Uterus (tissue), 4 donors: Measurements from ENCODE around the gene SYT13. TPM values are rescaled to one million over a fixed set of nuclear protein-coding genes. Genes with fewer than 3 reads are reported as not detected.

Experiments
- DNase-seq, 2 donors: peaks; one replicate each; pipeline ENCODE4 v3.0.0-alpha.2; 2019 to 2020
- H3K27ac ChIP-seq, 2 donors: fragments of 200-600 bp; sonication (generic); 1 replicate in 1 of 2; 2 replicates in 1 of 2; pipeline ENCODE4 v1.5.1; 2016 to 2018
- H3K27me3 ChIP-seq, 2 donors: fragments of 200-600 bp; sonication (generic); one replicate each; pipeline ENCODE4 v1.5.1; 2018 to 2019; ENCODE audit warnings: control low read depth in 1 of 2
- H3K36me3 ChIP-seq, 2 donors: fragments of 200-600 bp; sonication (generic); one replicate each; pipeline ENCODE4 v1.5.1; 2019; ENCODE audit warnings: control low read depth in 1 of 2
- H3K4me1 ChIP-seq, 2 donors: fragments of 200-600 bp; sonication (generic); one replicate each; pipeline ENCODE4 v1.5.1; 2018 to 2019; ENCODE audit warnings: control low read depth in 1 of 2
- H3K4me3 ChIP-seq, 2 donors: fragments of 200-600 bp; sonication (generic); 1 replicate in 1 of 2; 2 replicates in 1 of 2; pipeline ENCODE4 v1.5.1; 2018 to 2019; ENCODE audit warnings: mild to moderate bottlenecking in 1 of 2
- H3K9me3 ChIP-seq, 2 donors: fragments of 200-600 bp; sonication (generic); one replicate each; pipeline ENCODE4 v1.5.1; 2019; ENCODE audit warnings: control low read depth in 1 of 2
- POLR2A ChIP-seq, 2 donors: fragments of 450-650 bp; IDR thresholded peaks; one replicate each; pipeline ENCODE4 v1.6.1; 2016; ENCODE audit warnings: antibody characterized with exemption in 2 of 2, mild to moderate bottlenecking in 1 of 2, moderate library complexity in 1 of 2
- intact Hi-C: fragments of 100-400 bp; cut with DNase I; formaldehyde crosslinking; loops from one replicate; pipeline ENCODE4 v1.15.1; 2023; ENCODE audit warnings: low total_unique reads
- total RNA-seq, 4 donors: library from RNA; depleted of rRNA in 3 of 4; stranded (reverse); fragments of >200 nt in 3 of 4; gene quantifications; one replicate each; pipeline versions ENCODE4 v1.1.0 to v1.2.4, GENCODE V29; 2014 to 2023
- TF ChIP-seq, protein P1 (sequence below), 4 experiments: fragments of 200-600 bp in 2 of 4; fragments of 450-650 bp in 2 of 4; sonication (generic) in 2 of 4; IDR thresholded peaks; one replicate each; pipeline ENCODE4 v1.5.1; 2016 to 2019; ENCODE audit warnings: antibody characterized with exemption in 4 of 4, mild to moderate bottlenecking in 2 of 4, moderate library complexity in 1 of 4
- donor health status: DM: yes; HTN: yes; CAD: no.

SYT13 gene
- total RNA-seq, 4 donors from 2014 or later: 4.9 TPM; not detected in 3

DNA sequence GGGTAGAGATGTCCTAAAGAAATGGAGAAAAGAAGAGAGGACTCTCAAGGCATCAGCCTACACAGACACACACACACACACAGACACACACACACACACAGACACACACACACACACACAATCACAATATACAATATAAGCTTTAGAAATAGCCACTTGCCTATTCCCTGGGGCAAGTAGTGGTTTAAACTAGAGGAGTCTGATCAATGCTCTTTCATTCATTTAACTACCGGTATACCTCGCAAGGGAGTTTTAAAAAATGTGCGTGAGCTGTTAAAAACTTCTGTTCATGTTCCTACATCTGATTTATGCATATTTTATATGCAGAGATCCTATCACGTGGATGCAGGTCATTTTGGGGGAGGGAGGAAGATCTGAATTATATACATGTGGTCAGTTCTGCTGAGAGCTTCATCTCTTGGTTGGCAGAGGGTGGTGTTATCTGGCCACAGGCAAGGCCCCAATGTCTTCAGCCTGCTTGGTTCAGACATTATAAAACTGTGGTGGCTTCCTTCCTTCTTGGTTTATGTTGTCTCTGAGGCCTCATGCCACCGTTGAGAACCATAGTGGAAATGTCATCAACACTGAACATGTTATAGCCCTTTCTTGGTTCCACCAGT, 56.6 kb downstream of the SYT13 start:
- Histone ChIP-seq H3K27me3 (no peaks in the 10 kb centered on the region), H3K36me3 (no peaks in the 10 kb centered on the region), H3K4me3 (no peak overlapping the region), H3K9me3 (no peaks in the 10 kb centered on the region), H3K27ac (no peak overlapping the region), H3K4me1 (no peaks in the 10 kb centered on the region)
- TF ChIP-seq POLR2A (IDR thresholded peaks at IDR 0.05): no peak
- intact Hi-C loops: loop anchor here (10.0 kb wide), 1 partner anchor 115 kb away; no protein-coding TSS in a partner anchor
- no peak for DNase-seq

DNA sequence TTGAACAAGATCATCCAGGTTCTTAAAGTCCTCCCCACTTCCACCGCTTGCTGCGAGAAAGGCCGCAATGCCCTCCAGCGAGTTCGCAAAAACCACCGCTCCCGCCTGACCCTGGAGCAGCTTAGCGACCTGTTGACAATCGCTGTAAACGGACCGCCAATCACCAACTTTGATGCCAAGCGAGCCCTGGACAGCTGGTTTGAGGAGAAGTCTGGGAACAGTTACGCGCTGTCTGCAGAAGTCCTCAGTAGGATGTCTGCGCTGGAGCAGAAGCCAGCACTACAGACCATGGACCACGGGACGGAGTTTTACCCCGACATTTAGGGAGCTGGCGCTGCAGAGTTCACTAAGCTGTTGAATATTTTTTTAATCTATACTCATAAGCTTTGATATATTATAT, 58.3 kb downstream of the SYT13 start:
- Histone ChIP-seq H3K27ac (no peak overlapping the region), H3K4me3 (no peak overlapping the region), H3K36me3 (no peaks in the 10 kb centered on the region), H3K27me3 (no peaks in the 10 kb centered on the region), H3K9me3 (no peaks in the 10 kb centered on the region), H3K4me1 (no peaks in the 10 kb centered on the region)
- TF ChIP-seq, protein P1, sequence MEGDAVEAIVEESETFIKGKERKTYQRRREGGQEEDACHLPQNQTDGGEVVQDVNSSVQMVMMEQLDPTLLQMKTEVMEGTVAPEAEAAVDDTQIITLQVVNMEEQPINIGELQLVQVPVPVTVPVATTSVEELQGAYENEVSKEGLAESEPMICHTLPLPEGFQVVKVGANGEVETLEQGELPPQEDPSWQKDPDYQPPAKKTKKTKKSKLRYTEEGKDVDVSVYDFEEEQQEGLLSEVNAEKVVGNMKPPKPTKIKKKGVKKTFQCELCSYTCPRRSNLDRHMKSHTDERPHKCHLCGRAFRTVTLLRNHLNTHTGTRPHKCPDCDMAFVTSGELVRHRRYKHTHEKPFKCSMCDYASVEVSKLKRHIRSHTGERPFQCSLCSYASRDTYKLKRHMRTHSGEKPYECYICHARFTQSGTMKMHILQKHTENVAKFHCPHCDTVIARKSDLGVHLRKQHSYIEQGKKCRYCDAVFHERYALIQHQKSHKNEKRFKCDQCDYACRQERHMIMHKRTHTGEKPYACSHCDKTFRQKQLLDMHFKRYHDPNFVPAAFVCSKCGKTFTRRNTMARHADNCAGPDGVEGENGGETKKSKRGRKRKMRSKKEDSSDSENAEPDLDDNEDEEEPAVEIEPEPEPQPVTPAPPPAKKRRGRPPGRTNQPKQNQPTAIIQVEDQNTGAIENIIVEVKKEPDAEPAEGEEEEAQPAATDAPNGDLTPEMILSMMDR (IDR thresholded peaks at IDR 0.05): no peak
- no peak for TF ChIP-seq POLR2A (IDR thresholded peaks at IDR 0.05)
- intact Hi-C loops: loop anchor here (2.0 kb wide), 1 partner anchor 19 kb away; no protein-coding TSS in a partner anchor
- DNase-seq: no peak

DNA sequence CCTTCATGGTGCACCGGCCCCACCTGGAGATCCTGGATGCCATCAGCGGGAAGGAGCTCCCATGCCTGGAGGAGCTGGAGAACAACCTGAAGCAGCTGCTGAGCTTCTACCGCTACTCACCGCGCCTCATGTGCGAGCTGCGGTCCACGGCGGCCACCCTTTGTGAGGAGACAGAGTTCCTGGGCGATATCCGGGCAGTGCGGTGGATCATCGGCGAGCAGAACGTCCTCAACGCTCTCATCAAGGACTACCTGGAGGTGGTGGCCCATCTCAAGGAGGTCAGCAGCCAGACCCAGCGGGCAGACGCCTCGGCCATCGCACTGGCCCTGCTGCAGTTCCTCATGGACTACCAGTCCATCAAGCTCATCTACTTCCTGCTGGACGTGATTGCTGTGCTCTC, 59.2 kb downstream of the SYT13 start:
- no peak for DNase-seq
- Histone ChIP-seq H3K9me3 (no peaks in the 10 kb centered on the region), H3K27ac (no peak overlapping the region), H3K27me3 (no peaks in the 10 kb centered on the region), H3K36me3 (no peaks in the 10 kb centered on the region), H3K4me1 (no peaks in the 10 kb centered on the region), H3K4me3 (no peak overlapping the region)
- TF ChIP-seq POLR2A (IDR thresholded peaks at IDR 0.05): no peak
- TF ChIP-seq, protein P1 (IDR thresholded peaks at IDR 0.05): no peak
- intact Hi-C loops: loop anchor here (2.0 kb wide), 1 partner anchor 20 kb away; no protein-coding TSS in a partner anchor

DNA sequence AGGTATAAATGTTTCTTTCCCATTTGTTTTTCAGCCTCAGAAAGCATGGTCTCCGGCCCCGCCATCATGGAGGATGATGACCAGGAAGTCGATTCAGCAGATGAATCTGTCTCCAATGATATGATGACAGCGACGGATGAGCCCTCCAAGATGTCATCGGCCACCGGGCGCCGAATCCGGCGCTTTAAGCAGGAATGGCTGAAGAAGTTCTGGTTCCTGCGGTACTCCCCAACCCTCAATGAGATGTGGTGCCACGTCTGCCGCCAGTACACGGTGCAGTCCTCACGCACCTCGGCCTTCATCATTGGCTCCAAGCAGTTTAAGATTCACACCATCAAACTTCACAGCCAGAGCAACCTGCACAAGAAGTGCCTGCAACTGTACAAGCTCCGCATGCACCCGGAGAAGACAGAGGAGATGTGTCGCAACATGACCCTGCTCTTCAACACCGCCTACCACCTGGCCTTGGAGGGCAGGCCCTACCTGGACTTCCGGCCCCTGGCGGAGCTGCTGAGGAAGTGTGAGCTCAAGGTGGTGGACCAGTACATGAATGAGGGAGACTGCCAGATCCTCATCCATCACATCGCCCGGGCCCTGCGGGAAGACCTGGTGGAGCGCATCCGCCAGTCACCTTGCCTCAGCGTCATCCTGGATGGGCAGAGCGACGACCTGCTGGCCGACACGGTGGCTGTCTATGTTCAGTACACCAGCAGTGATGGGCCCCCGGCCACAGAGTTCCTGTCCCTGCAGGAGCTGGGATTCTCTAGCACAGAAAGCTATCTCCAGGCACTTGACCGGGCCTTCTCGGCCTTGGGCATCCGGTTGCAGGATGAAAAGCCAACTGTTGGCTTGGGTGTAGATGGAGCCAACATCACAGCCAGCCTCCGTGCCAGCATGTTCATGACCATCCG, 59.9 kb downstream of the SYT13 start:
- TF ChIP-seq, protein P1 (IDR thresholded peaks at IDR 0.05): no peak
- no peak for TF ChIP-seq POLR2A (IDR thresholded peaks at IDR 0.05)
- Histone ChIP-seq H3K27me3 (no peaks in the 10 kb centered on the region), H3K4me3 (no peak overlapping the region), H3K36me3 (no peaks in the 10 kb centered on the region), H3K4me1 (no peaks in the 10 kb centered on the region), H3K9me3 (no peaks in the 10 kb centered on the region), H3K27ac (no peak overlapping the region)
- DNase-seq: no peak
- intact Hi-C loops: loop anchor here (2.0 kb wide), 1 partner anchor 21 kb away; no protein-coding TSS in a partner anchor

DNA sequence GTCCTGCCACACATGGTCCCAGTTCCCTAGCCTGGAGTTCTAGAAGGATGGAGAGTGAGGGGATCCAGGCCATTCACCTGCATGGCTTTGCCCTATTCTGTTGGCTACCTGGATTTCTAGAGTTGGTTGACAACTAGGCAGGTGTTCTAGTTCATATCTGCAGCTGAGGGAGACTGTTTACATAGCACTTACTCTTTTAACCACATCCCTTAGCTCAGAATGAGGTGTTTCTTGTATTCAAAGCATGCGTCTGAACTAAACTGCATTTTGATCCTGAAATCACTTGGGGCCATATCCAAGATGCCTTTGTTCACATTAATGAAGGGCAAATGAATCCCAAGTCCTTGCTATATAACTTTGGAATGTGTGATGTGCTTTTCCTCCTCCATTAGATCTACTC, 60.9 kb downstream of the SYT13 start:
- H3K9me3 ChIP-seq: no peaks in the 10 kb centered on the region
- H3K27me3 ChIP-seq: no peaks in the 10 kb centered on the region
- intact Hi-C loops: no loop called here
- TF ChIP-seq, protein P1 (IDR thresholded peaks at IDR 0.05): no peak
- TF ChIP-seq POLR2A (IDR thresholded peaks at IDR 0.05): no peak
- DNase-seq: no peak
- H3K27ac ChIP-seq: no peak overlapping the region
- H3K36me3 ChIP-seq: no peaks in the 10 kb centered on the region
- no peaks in the 10 kb centered on the region for H3K4me1 ChIP-seq
- H3K4me3 ChIP-seq: no peak overlapping the region
